Measurements from ENCODE around the gene UMODL1.
"Not testable (repeated sequence)": the region's sequence is repeated elsewhere in the genome, so short reads cannot be mapped to it uniquely, and the experiment has no call there.

The UMODL1 gene

GRCh38 chr21:42059141-42059540 is 12.0 kb upstream of the UMODL1 start:
- DNase-seq (ENCODE audit: low spot score): no peak

- DNase-seq (ENCODE audit: low spot score): no peak
Measured at GRCh38 chr21:42059721-42060120, 11.4 kb upstream of the UMODL1 start.

- DNase-seq (ENCODE audit: low spot score): no peak
Measured at GRCh38 chr21:42060166-42060565, 11.0 kb upstream of the UMODL1 start.

- DNase-seq (ENCODE audit: low spot score): no peak
Measured at GRCh38 chr21:42061195-42061985, 9.7 kb upstream of the UMODL1 start.

GRCh38 chr21:42061986-42062235 is 9.2 kb upstream of the UMODL1 start:
- DNase-seq (ENCODE audit: low spot score): no peak

- no peak for DNase-seq (ENCODE audit: low spot score)
Measured at GRCh38 chr21:42062236-42063022, 8.7 kb upstream of the UMODL1 start.

- no peak for DNase-seq (ENCODE audit: low spot score)
Measured at GRCh38 chr21:42063191-42063570, 7.9 kb upstream of the UMODL1 start.

GRCh38 chr21:42063571-42064521 is 7.3 kb upstream of the UMODL1 start:
- no peak for DNase-seq (ENCODE audit: low spot score)

- DNase-seq (ENCODE audit: low spot score): no peak
Measured at GRCh38 chr21:42066521-42066920, 4.6 kb upstream of the UMODL1 start.

GRCh38 chr21:42067531-42068255 is 3.4 kb upstream of the UMODL1 start:
- DNase-seq (ENCODE audit: low spot score): no peak

GRCh38 chr21:42068256-42068545 is 2.9 kb upstream of the UMODL1 start:
- DNase-seq (ENCODE audit: low spot score): no peak

- DNase-seq (ENCODE audit: low spot score): no peak
Measured at GRCh38 chr21:42068592-42068991, 2.5 kb upstream of the UMODL1 start.

- no peak for DNase-seq (ENCODE audit: low spot score)
Measured at GRCh38 chr21:42069327-42069726, 1.8 kb upstream of the UMODL1 start.

GRCh38 chr21:42069843-42070242 is 1.3 kb upstream of the UMODL1 start:
- DNase-seq (ENCODE audit: low spot score): no peak

GRCh38 chr21:42073145-42074099 is 2.3 kb downstream of the UMODL1 start:
- DNase-seq (ENCODE audit: low spot score): no peak

- DNase-seq (ENCODE audit: low spot score): no peak
Measured at GRCh38 chr21:42075686-42076471, 4.8 kb downstream of the UMODL1 start.

- not testable (repeated sequence) for DNase-seq (ENCODE audit: low spot score)
Measured at GRCh38 chr21:42077685-42078238, 6.6 kb downstream of the UMODL1 start.

- not testable (repeated sequence) for DNase-seq (ENCODE audit: low spot score)
Measured at GRCh38 chr21:42078247-42079007, 7.3 kb downstream of the UMODL1 start.
